HG02642 (cell line): ENCODE data around the gene HSD17B8.

Experiments used
- ATAC-seq: cut with Tn5 transposase; IDR thresholded peaks from one replicate; pipeline ENCODE4 v1.9.1; 2021; ENCODE audit warnings: mild to moderate bottlenecking; ENCODE audit not compliant: unreplicated experiment, poor library complexity

The HSD17B8 gene

DNA sequence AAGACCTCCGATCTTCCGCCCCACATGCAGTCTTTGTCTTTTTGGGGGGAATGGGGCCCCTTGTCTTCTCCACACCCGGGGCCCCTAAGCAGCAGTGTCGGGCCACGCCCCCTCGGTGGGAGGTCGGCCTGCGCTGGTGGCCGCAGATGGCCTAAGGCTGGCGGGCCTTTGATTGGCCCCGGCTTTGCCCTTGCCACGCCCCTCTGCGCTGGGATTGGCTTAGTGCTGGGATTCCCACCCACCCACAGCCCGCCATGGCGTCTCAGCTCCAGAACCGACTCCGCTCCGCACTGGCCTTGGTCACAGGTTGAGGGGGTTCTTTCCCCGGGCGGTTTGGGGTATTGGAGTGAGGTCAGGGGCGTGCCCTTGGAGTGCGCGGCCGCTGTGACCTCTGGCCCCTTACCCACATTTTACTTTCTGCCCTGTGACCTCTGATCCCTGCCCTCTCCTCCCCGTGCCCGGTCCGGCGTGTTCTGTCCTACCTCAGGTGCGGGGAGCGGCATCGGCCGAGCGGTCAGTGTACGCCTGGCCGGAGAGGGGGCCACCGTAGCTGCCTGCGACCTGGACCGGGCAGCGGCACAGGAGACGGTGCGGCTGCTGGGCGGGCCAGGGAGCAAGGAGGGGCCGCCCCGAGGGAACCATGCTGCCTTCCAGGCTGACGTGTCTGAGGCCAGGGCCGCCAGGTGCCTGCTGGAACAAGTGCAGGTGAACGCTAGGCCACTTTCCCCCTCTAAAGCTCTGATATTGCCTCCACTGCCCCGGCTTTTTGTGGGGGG, at the start of gene HSD17B8:
TSS of gene HSD17B8 (plus strand) at position 241 of the 776 bp plus-strand sequence. CDS start at position 255, 14 bp downstream.
- peak; percentile 42 for ATAC-seq

DNA sequence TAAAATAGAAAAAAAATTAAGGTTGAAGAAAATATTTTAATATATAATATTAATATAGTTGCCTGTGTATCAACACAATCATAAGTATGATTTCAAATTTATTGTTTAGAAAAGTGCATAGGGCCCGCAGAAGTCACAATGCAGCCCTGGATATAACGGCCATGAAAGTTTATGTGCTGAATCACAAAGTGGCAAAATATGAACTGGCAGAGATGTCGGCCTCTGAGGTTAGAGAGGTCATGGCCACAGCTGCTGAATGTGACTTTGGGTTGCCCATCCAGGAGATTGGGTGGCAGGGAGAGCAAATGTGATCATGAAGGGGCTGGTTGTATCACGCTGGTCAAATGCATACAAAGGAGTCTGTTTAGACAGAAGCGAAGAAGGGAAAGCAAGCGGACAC, 47.9 kb upstream of the HSD17B8 start:
- ATAC-seq, result no peak

DNA sequence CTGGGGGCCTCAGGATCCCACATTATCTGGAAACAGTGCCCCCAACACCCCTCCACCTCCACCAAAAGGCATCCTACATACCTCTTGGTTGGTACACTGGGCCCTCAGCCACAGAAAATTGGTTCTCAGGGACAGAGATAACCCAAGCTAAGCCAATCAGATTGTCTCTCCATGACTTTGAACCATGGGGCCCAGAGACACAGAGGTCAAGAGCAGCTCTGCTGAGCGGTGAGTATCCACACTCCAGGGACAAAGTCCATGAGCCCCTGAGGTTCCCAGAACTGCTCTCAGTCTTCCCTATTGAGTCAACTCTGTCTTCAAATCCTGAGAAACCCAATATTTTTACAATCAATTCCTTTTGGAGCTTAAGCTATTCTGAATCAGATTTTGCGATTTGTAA, 47.5 kb upstream of the HSD17B8 start:
- ATAC-seq, result no peak

DNA sequence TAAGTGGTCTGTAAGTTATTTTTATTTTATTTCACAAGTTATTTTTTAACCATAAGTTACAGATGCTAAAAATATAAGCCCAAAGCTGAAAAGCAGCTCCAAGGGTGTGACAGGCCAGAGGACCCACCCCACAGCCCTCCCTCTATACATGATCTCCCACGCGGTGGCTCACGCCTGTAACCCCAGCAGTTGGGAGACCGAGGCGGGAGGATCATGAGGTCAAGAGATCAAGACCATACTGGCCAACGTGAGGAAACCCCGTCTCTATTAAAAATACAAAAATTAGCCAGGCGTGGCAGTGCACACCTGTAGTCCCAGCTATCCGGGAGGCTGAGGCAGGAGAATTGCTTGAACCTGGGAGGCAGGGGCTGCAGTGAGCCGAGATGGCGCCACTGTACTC, 44.4 kb upstream of the HSD17B8 start:
- no peak for ATAC-seq

DNA sequence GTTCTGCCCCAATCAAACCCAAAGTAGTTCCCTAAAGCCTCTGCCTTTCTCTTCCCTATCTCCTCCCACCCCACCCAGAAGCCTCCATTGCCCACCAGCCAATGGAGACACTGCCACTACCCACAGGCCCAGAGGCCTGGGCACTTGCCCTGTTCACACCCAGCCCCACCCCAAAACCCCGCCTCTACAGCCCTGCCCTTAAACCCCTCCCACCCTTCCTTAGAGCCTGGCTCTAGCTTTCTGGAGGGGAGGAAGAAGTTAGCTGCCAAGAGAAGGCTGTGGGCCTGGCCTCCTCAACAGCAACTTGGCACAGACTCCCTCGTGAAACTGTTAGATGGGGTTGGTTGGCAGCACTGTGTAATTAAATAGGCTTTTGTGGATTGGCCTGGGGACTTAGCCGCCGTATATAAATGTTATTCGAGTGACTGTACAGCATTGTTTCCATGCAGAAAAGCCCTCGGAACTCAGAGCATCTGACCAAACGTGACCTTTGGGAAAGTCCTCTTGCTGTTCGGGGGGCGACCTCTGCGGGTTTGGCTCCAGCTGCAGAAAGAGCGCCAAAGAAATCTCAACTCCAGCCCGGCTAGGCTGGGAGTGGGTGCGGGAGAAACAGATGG, 43.6 kb upstream of the HSD17B8 start:
- no peak for ATAC-seq

DNA sequence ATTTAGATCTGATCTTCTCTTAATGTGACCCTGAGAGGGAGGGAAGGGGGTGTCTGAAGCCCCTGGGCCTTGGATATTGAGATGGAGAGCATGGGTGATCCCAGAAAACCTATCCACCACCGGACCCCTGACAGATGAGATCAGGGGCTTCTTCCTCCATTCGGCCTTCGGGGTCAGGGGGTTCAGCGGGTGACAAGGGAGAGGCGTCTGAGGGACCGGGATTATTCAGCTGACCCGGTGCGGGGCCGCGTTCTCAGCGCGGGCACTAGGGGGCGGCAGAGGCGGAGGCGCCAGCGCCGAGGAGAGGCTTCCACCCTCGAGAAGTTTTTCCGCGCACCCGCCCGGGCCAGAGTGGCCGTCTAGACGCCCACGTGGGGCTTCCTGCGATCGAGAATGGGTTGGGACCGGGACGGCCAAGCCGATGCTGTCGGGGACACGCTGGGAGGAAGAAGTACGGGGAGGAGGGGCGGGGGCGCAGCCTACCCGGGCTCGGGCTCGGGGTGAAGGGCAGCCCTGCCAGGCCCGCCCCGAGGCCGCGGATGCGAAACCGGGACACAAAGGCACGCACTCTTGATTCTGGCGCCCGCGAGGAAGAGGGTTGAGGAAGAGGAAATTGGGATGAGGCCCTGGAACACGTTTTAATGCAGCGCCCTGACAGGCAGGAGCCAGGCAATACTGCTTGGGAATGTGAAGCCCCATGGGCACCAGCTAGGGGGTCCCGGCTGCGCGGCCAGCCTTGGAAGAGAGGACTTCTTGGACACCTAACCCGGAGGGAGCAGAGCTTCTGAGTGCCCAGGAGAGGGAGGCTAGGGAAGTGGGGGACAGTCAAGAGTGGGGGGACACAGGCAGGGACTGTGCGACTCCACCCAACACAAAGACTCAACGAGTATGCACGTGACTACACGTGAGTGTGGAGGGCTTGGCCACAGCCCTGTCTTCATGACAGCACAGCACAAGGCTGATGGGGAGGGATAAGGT, 42.8 kb upstream of the HSD17B8 start:
- ATAC-seq, result peak; percentile 70

DNA sequence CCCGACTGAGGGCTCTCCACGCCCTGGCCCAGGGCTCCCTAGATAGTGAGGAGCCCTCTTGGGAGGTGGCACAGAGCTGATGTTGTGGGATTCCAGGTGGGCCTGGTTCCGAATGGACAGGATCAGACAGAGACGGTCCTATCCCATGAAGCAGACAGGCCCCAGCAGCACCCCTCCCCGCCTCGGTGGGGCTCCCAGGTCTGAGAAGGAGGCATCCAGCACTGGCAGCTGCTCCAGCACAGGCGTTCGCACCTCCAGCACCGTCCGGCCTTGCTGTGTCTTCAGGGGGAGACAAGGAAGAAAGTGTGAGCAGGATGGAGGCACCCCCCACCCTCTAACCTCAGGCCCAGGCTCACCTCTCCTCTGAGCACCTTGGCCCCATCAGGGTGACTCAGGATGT, 40.9 kb upstream of the HSD17B8 start:
- no peak for ATAC-seq

DNA sequence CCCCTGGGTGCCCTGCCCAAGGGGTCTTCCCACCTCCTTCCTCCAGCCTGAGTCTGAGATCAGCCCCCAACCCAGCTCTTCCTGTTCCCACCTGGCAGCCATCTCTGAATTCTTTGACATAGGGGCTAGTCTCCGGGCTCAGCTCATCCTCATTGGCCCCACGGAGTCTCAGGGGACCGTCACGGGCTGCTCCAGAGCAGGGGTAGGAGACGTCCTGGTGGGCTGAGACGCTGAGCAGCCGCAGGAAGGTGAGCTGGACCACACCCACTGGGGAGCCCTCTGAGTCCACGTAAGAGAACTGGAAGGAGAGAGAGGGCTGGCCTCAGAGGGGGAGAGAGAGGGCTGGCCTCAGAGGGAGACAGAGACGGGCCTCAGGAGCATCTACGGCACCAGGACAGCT, 40.3 kb upstream of the HSD17B8 start:
- no peak for ATAC-seq

DNA sequence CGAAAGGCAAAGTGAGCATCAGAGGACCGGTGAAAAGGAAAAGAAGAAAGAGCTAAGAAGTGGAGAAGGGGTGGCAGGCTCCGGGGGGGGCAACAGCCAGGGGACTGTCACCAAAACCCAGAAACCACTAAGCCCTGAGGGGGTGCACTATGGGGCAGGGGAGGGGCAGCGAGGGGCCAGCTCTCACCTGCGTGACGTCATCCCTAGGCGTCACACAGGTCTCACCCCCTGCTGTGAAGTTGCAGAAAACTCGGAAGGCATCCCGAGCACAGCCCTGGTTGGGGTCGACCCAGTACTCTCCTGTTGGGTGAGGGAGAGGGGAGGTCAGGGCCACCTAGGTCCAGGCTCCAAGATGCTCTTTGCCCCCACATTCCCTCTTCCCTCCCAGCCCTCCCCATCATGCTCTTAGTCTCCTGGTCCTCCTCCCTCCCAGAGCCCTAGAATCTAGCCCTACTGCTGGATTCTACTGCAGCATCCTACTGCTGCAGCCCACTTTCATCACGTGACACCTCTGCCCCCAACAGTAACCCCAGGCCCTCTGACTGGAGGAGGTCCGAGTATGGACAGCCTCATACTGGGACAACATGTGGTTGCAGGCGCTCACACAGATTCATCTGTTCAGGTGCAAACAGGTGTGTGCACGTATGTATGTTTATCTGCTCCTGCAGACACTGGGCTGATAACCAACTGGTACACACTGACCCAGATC, 39.6 kb upstream of the HSD17B8 start:
- ATAC-seq, result no peak

DNA sequence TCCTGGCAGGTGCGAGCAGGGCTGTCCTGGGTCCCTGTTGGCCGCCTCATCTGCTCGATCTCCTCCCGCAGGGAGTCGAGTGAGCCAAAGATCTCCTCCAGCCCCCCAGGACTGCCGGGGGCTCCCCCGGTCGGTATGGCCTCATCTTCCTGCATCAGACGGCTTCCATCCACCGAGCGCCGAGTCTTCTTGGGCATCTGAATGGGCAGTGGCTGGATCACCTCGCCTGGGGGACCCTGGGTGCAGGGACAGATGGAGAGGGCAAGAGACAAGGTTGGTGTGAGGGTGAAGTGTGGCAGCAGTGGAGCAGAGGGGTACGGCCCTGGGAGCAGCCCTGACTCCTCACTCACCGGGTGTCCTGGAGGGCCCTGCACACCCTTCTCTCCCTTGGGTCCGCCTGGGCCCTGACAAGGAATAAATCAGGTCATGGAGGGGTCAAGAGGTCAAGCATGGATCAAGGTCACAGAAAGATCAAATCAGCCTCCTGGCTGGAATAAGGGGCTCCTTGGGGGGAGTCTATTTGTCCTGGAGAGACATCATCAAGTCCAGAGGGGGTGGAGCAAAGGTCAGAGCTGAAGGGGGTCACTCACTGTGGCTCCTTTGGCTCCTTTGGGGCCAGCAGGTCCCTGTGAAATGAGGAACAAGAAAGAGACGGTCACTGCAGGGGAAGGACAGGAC, 38.7 kb upstream of the HSD17B8 start:
- no peak for ATAC-seq

DNA sequence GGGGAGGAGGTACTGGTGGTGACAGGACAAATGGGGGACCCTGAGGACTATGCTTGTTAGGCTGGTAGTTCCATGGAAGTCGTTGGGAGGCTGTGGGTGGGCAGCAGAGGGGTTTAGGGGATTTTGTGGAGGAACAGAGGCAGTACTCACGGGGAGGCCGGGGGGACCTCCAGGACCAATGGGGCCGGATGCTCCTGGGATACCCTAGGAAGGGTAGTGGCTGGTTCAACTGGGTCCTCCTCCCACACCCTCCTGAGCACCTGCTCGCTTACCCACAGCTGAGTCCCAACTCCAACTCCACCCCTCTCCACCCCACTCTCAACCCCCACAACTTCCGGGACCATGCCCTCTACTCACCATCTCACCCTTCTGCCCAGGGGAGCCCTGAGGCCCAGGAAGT, 38.1 kb upstream of the HSD17B8 start:
- ATAC-seq, result no peak

DNA sequence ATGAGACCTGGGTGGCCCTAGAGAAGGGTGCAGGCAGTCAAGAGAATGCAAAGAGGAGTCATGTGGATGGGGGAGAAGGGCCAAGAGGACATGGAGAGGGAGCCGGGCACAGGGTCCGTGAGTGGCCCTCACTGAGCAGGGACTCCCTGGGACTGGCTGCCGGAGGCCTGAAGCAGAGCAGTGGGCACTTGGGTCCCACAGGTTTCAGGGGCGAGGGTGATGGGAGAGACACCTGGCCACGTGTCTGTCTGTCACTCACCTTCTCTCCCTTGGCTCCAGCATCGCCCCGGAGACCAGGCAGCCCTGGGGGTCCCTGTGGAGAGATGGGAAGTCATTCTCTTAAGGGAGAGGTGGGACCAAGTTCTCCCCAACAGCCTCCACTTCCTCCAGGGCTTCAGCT, 37.6 kb upstream of the HSD17B8 start:
- no peak for ATAC-seq

DNA sequence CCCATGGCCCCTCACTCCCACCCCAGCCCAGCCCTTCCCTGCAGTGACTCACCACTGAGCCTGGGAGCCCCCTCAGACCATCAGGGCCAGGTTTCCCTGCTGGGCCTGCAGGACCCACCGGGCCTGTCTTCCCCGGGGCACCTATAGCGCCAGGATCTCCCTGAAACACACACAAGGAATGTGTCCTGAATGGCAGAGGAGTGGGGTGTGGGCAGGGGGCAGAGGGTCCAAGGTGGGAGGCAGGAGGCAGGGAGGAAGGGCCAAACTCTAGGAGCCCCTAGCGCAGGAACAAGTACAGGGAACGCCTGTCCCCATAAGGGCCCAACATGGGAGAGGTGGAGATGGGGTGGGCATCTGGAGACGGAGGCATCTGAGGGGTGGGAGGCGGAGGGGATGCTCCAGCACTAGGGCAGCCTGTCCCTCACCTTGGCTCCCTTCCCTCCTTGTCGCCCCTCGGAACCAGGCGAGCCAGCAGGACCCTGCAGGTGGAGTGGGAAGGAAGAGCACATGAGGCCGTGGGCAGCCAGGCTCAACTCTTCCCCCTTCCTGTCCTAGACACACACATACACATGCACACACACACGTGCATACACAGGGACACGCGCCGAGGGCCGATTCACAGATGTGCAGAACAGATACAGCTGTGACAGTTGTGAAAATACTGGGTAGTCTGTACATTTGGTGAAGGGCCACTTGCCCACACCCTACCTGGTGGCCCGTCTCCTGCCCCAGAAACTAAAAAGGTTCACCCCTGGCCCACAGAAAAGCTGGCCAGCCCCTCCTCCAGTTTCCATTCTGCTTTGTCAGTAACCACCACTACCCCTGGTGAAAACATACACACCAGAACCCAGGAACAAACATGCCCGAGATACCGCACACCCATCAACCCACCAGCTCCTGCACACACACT, 36.8 kb upstream of the HSD17B8 start:
- no peak for ATAC-seq

DNA sequence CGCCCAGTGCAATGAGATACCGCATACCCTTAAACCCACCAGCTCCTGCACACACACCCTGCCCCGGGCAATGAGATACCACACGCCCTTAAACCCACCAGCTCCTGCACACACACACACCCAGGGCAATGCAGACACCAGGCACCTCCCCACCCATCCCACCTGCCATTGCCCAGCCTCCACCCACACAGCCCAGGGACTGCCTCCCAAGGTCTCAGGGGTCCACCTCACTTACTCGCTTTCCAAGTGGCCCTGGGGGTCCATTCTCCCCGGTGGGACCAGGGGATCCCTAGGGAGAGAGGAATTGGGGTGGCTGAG, 36.2 kb upstream of the HSD17B8 start:
- ATAC-seq, result no peak

DNA sequence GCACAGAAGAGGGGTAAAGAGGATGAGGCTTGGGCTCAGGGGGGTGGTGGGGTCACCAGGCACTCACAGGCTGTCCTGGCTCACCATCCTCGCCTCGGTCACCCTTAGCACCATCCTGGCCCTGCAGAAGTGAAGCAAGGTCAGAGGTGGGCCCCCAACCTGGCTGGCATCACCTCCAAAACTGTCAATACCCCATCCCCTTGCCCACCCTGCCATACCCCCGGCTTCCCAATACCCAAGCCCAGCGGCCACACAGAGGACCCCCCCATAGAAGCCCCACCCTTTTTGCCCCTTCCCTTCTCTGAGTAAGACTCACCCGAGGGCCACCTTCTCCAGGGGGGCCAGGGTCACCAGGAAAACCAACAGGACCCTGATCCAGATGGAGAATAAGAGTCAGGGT, 35.8 kb upstream of the HSD17B8 start:
- no peak for ATAC-seq

DNA sequence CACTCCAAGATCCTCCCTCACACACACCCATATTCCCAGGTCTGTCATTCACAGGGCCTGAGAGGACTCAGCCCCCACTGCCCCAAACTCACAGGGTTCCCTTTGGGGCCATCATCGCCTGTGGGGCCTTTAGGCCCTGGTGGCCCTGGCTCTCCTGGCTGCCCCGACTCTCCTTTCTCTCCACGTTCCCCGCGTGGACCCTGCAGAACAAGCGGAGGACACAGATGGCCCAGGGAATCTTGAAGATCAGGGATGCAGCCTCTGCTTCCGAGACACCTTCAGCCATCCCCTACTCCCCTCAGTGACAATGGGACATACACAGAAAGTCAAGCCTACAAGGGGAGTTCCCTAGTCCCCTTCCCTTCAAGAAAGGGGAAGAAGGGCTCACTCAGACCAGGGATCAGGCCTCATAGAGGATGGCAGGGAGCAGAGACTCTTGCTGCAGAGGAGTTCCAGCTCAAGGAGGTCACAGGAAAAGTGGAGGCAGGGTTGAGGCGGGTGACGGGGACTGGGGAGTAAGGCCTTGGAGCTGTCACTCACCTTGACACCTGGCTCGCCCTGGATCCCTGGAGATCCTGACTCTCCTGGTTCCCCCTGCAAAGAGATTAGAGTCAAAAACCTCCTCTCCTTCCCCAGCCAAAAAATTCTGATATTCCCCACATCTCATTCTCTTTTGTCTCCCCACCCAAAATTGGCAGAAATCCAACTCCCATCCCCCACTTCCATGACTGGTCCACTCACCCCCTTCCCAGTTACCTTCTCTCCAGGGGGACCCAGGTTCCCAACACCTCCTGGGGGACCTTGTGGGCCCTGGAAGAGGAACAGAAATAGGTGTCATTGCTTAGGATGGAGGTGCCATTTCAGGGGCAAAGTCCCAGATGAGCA, 34.9 kb upstream of the HSD17B8 start:
- no peak for ATAC-seq

DNA sequence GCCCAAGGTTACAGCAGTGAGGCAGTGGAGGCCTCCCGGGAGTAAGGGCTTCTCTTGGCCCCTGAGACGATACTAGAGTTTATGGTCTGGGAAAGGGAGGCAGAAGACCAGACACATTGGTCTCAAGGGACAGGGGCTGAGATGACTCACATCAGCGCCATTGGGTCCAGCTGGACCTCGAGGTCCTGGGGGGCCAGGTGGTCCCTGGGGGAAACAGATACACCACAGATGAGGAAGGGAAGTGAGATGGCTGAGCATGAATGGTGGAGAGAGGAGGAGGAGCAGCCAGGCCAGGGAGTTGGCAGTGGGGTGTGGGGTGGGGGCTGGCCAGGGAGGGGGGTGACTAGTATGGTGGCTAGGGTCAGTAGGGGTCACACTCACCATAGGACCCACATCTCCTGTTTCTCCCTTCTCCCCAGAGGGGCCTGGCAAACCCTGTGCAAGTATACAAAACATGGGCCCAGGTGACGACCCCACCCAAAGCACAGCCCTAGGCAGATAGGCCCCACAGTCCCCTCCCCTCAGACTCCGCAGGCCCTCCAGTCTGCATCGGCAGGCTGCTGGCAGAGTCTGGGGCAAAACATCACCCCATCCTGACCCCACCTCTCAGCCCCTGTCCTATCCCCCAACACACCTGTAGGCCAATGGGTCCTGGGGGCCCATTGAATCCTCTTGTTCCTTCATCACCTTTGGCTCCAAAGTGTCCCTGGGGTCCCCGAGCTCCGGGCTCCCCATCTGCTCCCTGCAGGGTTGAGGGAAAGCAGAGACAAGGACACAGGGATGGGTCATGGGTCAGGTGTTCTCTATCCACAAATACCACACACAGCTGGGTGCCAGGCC, 34.1 kb upstream of the HSD17B8 start:
- ATAC-seq, result no peak
